CD1c-positive myeloid dendritic cell (primary cell): ENCODE data around the gene CELA2B.
"Not testable (repeated sequence)": the region's sequence is repeated elsewhere in the genome, so short reads cannot be mapped to it uniquely, and the experiment has no call there.

Experiments used
- DNase-seq: peaks from one replicate; pipeline ENCODE4 v3.0.0-alpha.2; 2016; ENCODE audit errors: extremely low spot score

The CELA2B gene

GRCh38 chr1:15475752-15476314 is at the start of gene CELA2B:
CELA2B (plus strand) TSS chr1:15476104; CDS start chr1:15476126, 22 bp downstream.
- no peak for DNase-seq

GRCh38 chr1:15426492-15427279 is 49.2 kb upstream of the CELA2B start:
- DNase-seq = no peak

GRCh38 chr1:15427280-15427666 is 48.6 kb upstream of the CELA2B start:
- DNase-seq = no peak

- DNase-seq = not testable (repeated sequence)
These were observed 47.7 kb upstream of the CELA2B start for GRCh38 chr1:15428252-15428651.

GRCh38 chr1:15428815-15429435 is 47.0 kb upstream of the CELA2B start:
- no peak for DNase-seq

GRCh38 chr1:15429701-15430149 is 46.2 kb upstream of the CELA2B start:
- peak; percentile 84 for DNase-seq

- DNase-seq = peak; percentile 74
These were observed 44.9 kb upstream of the CELA2B start for GRCh38 chr1:15430787-15431570.

GRCh38 chr1:15431571-15431948 is 44.3 kb upstream of the CELA2B start:
- no peak for DNase-seq

GRCh38 chr1:15432324-15432723 is 43.6 kb upstream of the CELA2B start:
- no peak for DNase-seq

GRCh38 chr1:15433471-15433870 is 42.4 kb upstream of the CELA2B start:
- no peak for DNase-seq

GRCh38 chr1:15434739-15435138 is 41.2 kb upstream of the CELA2B start:
- peak; percentile 84 for DNase-seq

GRCh38 chr1:15435239-15436077 is 40.4 kb upstream of the CELA2B start:
- no peak for DNase-seq

GRCh38 chr1:15436881-15437442 is 38.9 kb upstream of the CELA2B start:
- DNase-seq = no peak

GRCh38 chr1:15439325-15439724 is 36.6 kb upstream of the CELA2B start:
- no peak for DNase-seq

GRCh38 chr1:15440357-15440756 is 35.5 kb upstream of the CELA2B start:
- no peak for DNase-seq

- DNase-seq = no peak
These were observed 34.7 kb upstream of the CELA2B start for GRCh38 chr1:15441247-15441646.

- no peak for DNase-seq
These were observed 33.8 kb upstream of the CELA2B start for GRCh38 chr1:15442119-15442518.

GRCh38 chr1:15442759-15443158 is 33.1 kb upstream of the CELA2B start:
- DNase-seq = no peak

- no peak for DNase-seq
These were observed 32.6 kb upstream of the CELA2B start for GRCh38 chr1:15443281-15443680.

- DNase-seq = no peak
These were observed 31.2 kb upstream of the CELA2B start for GRCh38 chr1:15444468-15445389.
